Fibroblast of skin of scalp (primary cell): ENCODE measurements around the gene PCID2.

Experiments used
- DNase-seq: peaks from one replicate; pipeline ENCODE4 v3.0.0-alpha.2; 2013

Gene PCID2

GRCh38 chr13:113148940-113149503 is 59.4 kb downstream of the PCID2 start:
- DNase-seq: no peak

GRCh38 chr13:113148407-113148806 is 60.1 kb downstream of the PCID2 start:
- no peak for DNase-seq

DNA sequence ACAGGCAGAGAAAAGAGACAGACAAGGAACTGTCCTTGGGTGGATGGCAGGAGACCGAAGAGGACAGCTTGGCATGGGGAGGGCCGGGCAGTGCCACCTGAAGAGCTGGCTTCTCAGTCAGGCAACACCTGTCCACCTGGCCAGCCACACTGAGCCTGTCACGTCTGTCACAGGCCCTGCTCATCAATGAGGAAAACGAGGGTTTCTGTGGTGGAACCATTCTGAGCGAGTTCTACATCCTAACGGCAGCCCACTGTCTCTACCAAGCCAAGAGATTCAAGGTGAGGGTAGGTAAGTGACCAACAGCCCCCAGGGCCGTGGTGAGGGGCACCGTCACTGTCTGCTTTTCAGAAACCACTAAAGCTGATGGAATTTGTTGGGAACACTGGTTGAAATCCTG is 61.3 kb downstream of the PCID2 start:
- DNase-seq: no peak

DNA sequence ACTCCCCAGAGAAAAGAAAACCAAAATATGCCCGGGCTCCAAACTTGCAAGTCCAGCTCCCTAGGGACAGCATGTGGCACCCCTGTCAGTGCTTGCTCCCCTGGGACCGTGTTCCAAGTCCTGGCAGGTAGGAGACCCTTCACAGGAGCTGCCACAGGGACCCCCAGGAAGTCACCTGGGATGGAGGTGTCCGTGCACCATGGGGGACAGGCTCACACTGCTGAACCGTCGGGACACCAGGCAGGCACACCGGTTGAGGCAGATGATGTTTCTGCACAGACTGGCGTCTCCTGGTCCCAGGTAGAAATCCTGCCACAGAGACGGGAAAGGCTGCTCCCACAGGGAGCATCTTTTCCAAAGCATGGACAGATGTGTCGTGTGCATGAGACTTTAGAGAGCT is 61.7 kb downstream of the PCID2 start:
- no peak for DNase-seq

DNA sequence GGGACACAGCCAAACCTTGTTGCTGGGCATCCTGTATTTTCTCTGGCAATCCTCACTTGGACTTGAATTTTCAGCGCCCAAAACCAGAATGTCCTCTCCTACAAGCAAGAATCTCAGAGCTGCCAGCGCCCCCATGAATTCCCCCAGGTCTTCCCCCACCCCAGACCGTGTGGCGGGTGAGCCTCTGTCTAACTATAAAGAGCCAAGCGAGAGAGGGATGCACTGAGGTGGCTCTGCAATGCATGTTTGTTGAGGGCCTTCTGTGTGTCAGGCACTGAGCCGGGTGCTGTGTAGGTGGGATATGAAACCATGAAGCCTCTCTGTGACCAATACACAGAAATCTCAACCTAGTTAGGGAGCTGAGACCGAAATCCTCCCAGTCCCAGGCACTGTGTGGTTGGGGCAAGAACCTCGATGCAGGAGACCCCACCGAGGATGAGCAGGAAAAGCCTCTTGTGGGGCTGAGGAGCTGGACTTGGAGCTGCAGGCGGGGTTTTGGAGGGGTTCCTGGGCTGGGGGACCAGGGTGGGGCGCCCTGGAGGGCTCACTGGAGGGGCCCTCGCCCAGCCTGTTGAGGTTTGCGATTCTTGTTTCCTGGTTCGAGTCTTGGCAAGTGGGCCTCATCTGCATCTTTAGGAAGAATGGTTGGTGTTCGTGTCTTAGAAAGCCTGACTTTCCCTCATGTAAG is 62.4 kb downstream of the PCID2 start:
- DNase-seq: no peak

DNA sequence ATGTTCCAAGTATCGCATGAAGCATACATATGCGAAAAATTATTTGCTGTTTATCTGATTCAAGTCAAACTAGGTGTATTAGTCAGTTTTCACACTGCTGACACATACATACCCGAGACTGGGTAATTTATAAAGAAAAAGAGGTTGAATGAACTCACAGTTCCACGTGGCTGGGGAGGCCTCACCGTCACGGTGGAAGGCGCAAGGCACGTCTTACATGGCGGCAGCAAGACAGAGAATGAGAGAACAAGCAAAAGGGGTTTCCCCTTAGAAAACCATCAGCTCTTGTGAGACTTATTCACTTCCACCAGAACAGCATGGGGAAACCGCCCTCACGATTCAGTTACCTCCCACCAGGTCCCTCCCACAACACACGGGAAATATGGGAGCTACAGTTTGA is 63.0 kb downstream of the PCID2 start:
- no peak for DNase-seq

- no peak for DNase-seq
Measured at GRCh38 chr13:113144255-113144629, 64.2 kb downstream of the PCID2 start.

DNA sequence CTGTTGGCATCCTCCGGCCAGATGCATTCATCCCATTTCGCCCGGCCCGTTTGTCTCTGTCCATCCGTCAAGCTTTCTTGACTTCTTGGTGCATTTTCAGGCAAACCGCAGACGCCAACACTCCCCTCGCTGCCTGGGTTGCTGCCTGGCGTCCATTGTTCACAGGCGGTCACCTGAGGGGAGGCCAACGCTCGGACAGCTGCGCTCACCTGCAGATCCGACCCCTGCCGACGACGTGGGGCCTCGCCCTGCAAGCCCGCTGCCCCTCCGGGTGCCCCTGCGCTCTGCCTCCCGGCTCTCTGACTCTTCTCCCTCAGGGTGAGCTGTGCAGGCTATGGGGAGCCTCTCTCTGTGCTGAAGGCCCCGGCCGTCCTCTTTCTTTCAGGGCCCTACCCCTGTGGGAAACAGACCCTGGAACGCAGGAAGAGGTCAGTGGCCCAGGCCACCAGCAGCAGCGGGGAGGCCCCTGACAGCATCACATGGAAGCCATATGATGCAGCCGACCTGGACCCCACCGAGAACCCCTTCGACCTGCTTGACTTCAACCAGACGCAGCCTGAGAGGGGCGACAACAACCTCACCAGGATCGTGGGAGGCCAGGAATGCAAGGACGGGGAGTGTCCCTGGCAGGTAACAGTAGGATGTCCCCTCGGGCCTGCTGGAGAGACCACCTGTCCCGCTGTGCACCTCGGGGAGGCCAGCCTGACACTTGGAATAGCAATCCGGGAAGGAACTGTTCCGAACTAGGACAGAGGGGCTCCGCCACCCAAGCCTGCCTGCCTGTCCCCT is 64.8 kb downstream of the PCID2 start:
- no peak for DNase-seq

GRCh38 chr13:113142876-113143275 is 65.6 kb downstream of the PCID2 start:
- no peak for DNase-seq

DNA sequence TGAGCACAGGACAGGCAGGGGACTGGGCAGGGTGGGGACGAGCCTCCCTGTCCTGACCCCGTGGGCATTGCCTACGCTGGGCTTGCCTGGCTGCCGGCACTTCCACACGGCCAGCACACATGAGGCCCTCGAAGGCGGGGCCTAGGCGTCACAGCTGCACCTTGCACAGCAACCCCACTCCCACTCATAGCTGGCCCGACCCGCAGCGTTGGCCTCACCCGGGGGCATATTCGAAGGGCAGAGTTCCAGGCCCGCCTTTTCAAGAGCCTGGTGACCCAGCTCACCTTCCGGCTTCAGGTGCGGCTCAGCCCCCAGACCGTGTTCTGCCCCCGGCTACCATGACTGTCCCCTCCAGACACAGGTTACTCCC is 66.9 kb downstream of the PCID2 start:
- DNase-seq: no peak

DNA sequence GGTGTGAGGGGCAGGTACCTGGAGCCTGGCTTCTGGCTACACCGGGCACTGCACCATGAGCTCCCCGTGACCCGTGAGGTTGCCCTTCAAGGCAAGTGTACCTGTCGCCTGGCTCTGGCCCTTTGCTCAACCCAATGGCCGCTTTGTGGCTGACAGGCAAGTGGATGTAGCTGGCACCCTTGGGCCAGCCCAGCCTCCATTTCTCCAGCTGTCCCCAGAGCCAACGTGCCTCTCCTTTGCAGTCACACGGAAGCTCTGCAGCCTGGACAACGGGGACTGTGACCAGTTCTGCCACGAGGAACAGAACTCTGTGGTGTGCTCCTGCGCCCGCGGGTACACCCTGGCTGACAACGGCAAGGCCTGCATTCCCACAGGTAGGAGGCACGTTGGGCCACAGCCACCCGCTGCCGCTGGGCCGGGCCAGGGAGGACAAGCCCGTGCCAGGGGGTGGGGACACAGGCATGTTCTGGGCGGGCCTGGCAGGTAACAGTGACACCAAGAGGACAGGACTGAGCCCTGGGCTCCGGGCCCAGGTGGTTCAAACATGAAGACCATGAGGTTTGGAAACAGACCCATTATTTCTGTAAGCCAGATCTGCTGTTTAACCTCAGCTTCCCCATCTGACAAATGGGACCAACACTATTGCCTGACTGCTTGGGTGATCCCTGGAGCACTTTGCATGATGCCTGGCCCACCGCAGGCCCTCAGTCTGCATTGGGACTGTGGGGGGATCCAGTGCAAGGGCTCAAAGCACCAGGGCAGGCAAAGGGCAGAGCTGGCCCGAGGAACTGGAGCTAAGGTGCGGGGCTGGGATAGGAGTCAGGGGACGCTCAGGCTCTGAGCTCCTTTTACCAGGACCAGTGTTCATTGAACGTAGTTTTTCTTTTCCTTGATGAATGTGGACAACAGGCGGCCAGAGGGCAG is 67.5 kb downstream of the PCID2 start:
- no peak for DNase-seq

DNA sequence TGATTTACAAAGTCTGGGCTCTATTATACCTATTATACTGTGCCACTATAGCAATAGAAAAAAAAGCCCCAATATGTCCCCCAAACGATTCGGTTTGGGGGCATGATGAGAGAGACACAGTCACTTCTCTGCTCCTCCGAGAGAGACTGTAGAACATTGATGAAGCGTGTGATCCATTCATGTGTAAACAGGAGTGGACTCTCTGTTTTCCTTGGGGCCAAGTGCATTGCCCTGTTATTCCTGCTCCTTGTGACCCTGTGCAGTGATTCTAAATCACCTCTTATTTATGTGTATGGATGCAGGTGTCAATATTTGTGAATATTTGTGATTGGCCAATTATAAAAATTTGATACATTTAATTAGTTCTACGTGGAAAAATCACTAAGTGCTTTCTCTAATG is 68.9 kb downstream of the PCID2 start:
- DNase-seq: no peak

- no peak for DNase-seq
Measured at GRCh38 chr13:113138792-113139551, 69.5 kb downstream of the PCID2 start.

DNA sequence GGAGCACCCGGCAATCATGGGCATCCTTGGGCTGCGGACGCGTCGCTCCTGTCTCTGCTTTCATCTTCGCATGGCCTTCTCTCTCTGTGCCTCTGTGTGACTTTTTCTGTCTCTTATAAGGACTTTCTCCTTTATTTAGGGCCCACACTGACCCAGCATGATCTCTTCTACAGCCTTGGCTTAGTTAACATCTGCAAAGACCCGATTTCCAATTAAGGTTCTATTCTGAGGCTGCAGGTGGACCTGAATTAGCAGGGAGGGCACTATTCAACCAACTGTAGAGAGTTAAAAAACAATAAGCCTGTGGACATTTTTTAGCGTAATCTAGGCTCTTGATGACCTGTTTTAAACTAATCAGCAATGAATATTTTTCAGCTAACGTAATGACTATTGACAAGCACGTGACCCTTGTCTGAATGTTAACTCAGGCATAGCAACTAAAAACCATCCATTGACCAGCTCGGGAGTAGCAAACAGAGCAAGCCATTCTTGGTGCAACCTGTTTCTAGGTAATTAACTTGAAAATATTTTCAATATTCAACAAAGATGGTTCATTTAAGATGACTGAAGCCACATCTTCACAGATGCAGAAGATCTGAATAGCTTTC is 70.7 kb downstream of the PCID2 start:
- DNase-seq: no peak

- DNase-seq: no peak
Measured at GRCh38 chr13:113135281-113135760, 73.1 kb downstream of the PCID2 start.

DNA sequence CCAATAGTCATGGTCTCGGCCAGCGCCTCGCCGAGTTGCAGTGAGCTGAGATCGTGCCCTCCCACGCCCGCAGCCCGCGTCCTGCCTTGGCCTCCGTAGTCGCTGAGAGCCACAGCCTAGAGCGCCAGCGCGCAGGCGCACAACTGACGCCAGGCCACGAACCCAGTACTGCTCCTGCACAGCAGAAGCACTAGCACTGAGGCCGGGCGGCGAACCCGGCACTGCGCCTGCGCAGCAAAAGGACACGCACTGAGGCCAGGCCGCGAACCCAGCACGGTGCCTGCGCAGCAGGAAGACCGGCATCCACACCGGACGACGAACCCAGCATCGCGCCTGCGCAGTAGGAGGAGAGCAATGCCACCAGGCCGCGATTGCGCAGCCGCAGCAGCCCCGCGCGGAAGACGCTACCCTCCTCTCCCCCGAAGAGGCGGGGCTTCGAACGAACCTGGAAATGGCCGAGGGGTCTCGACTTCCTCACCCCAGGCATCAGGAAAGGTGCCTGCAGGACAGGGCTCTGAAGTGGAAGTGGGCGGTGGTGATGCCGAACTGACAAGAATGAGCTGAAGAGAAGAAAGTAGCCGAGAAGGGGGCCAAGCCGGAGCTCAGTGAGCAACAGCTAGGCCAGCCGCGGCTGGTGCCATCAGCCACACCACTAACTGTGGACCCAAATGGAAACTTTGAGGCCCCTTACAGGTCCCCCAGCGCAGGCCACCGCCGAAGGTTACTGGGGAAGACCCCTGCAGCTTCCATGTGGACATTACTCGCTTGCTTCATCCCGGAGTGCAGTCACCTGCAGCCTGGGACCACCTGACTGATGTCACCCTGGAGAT is 78.3 kb downstream of the PCID2 start:
- peak; percentile 19 for DNase-seq

- DNase-seq: no peak
Measured at GRCh38 chr13:113129480-113129879, 79.0 kb downstream of the PCID2 start.
